Effector CD4-positive, alpha-beta T cell (primary cell): ENCODE results near the gene LAMA2.

Source experiments
- DNase-seq: peaks from one replicate; pipeline ENCODE4 v3.0.0-alpha.2; 2020

LAMA2 gene

DNA sequence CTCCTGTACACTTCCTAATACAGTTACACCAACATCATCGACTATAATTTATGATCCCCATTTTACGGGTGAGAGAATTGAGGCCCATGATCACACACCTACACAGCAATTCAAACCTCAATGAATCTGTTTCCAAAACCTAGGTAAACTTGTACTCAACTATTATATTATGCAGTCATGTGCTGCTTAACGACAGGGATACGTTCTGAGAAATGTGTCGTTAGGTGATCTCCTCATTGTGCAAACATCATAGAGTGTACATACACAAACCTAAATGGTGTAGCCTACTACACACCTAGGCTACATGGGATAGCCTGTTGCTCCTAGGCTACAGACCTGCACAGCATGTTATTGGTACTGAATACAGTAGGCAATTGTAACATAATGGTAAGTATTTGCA, 441.4 kb downstream of the LAMA2 start:
- DNase-seq = no peak

DNA sequence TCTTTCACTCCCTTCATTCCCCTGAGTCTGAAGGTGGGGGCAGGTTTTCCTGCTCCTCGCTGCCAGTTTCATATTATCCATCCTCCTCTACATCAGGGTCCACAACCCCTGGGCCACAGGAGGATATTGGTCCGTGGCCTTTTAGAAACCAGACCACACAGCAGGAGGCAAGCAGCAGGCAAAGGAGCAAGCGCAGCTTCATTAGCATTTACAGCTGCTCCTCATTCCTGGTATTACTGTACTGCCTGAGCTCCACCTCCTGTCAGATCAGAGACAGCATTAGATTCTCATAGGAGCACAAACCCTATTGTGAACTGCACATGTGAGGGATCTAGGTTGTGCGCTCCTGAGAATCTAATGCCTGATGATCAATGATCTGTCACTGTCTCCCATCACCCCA, 446.7 kb downstream of the LAMA2 start:
- DNase-seq = no peak

GRCh38 chr6:129331450-129332138, 448.7 kb downstream of the LAMA2 start:
- DNase-seq = no peak

DNA sequence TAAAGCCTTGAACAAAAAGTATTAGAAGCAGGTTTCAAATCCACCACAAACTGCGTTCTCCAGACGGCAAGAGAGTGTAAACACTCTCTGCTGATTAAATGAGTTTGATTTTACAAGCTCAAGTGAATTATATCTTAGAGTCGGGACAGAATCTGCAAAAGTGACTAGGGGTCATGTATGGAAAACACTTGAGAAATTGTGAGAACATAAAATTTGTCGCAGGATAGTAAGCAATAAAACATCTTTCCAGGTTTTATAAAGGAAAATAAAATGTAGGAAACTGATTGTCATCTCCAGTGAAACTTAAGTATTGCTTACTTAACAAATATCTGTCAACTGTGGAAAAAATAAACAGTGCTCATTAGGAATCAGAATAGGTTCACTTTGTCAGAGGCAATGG, 452.9 kb downstream of the LAMA2 start:
- no peak for DNase-seq

- no peak for DNase-seq
Measured at GRCh38 chr6:129338683-129339082, 455.7 kb downstream of the LAMA2 start.

DNA sequence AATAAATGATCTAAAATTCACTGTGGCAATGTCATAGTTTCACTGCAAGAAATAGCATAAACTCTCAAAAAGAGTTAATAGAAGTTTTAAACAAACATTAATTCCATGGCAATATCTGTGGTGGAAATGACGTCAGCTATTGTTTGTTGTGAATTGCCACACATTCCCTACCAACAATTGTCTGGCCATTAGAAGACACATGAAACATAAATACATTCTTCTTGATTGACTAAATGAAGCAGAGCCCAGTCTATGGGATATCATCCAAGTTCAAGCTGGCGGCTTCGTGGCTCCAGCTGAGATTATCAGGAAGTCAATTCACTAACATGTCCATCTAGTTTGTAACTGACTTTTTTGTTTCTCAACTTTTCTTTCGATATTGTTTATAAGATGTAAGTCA, 458.0 kb downstream of the LAMA2 start:
- no peak for DNase-seq

DNA sequence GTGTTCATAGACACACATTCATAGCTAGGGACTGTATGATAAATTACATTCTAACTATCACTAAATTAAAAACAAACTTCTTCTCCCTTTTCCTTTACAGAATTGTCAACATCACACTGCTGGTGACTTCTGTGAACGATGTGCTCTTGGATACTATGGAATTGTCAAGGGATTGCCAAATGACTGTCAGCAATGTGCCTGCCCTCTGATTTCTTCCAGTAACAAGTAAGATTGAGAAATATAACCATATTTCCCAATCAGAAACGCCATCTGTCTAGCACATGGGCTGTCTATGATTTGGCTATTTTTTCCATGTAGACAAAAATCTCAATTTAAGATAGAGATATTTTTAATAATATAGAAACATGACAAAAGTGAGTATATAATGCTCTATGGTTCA, 459.3 kb downstream of the LAMA2 start:
- DNase-seq = no peak

- no peak for DNase-seq
Measured at GRCh38 chr6:129342796-129343195, 459.9 kb downstream of the LAMA2 start.

DNA sequence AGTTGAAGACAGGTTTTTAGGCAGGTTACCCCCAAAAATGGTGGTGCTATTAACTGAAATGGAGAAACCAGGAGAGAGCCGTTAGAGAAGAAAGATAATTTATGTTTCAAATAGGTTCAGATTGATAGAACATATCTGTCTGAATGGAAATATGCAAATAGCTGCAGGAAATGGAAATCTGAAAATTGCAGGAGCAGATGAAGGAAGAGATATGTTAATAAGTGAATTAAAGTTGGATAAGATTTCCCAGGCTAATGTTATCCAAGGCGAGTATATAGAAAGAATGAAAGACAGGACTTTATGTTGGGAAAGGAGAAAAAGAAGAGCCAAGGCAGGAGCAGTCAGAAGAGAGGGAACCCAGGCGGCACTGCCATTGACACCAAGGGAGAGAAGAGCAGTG, 461.4 kb downstream of the LAMA2 start:
- DNase-seq = no peak

- no peak for DNase-seq
Measured at GRCh38 chr6:129345890-129346289, 463.0 kb downstream of the LAMA2 start.

DNA sequence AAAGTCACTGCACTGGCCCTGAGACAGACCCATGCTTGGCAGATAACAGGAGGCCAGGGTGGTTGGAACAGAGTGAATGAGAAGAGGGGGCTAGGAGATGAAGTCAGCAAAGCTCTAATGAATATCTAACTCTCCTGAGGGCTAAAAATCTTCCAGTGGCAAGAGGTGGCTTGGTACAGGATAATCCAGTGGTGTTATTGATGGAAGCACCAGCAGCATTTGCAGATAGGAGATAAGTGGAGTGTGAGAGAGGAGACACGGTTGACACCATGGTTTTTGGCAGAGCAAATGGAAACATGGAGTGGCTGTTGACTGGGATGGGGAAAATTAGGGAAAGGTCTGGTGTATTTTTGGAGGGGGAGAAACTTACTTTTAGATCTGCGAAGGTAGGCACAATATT, 464.0 kb downstream of the LAMA2 start:
- DNase-seq = no peak

DNA sequence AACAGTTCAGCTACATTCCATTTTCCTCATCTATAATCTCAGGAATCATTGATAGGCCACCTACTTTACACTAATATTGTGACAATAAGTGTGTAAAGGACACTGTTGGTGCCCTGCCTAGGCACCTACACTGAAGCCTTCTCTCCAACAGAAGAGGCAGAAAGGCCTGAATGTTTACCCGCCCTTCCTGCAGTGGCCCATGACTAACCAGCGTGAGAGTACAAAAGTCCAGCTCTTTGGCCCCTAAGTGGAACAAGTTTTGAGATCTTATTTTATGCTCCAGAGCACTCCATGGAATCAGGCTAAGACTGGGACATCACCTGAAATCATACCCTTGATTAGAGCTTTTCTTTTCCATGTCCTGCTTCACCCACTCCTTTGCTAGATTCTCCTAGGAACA, 467.3 kb downstream of the LAMA2 start:
- DNase-seq = no peak

GRCh38 chr6:129351807-129352206, 468.9 kb downstream of the LAMA2 start:
- no peak for DNase-seq

- DNase-seq = no peak
Measured at GRCh38 chr6:129353067-129353466, 470.1 kb downstream of the LAMA2 start.

DNA sequence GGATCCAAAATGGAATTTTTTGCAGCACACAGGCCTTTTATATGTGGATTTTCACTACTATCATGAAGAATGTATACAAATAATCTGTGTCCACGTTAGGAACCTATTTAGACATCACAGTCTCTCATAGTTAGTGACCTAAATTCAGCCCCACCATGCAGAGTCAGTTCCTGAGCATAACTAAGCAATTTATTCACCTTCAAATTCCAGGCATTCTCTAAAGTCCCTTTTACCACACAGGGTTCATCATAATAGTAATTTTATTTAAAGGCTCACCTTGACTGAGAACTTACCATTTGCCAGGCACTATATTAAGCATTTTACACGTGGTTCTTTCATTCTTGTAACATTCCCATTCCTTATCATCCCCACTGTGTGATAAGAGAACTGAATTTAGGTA, 473.2 kb downstream of the LAMA2 start:
- no peak for DNase-seq

DNA sequence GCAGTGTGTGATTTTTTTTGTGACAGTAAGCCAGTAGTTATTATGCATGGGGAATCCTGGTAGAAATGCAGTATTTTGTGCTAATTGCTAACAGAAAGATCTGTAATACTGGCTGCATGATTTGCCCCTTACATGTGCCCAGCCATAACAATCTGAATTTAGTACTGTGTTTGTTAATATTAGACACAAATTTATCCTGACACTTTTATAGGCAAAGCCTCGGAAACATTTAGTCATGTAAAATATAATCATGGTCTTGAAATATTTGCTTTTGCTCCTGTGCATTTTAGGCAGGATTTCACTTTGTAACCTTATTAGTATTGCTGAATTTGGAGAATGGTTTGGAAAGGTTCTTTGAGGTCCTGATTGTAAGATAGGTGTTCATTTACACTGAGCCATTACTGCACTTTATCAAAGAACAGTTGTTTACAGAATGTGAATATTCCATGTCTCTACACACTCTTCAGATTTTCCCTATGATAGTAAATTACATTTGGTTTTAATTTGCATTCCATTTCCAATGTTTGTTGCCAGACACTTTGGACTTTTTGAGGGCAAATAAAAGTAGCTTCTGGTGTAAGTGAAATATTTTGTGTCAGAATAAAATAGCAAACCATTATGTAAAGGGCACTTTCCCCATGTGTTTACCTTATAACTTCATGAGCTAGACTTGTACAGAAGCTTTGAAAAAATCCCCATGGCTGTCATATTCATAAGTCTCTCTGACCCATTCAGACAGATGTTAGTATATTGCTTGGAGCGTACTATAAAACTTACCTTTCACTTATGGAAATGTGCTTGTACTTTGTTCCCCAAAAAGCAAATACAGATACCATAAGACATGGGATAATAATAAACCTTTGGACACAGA, 477.1 kb downstream of the LAMA2 start:
- DNase-seq = no peak

- no peak for DNase-seq
Measured at GRCh38 chr6:129360682-129360955, 477.7 kb downstream of the LAMA2 start.

DNA sequence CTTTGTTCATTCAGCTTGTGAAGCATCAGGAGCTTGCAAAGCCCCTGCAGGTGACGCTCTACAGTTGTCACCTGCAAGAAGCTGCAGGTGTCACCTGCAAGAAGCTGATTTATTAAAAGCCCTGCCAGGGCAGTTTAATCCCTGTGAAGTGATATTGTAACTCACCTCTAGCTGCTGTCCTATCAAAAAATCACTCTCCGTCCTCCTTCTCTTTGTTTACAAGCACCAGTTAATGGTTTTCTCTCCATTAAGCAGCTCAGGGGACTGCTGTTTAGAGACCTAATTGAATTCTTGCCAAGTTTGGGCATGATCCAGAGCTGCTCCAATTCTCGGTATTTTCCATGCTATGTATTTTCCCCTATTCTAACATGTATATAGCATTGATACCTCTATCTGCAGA, 481.1 kb downstream of the LAMA2 start:
- DNase-seq = no peak

DNA sequence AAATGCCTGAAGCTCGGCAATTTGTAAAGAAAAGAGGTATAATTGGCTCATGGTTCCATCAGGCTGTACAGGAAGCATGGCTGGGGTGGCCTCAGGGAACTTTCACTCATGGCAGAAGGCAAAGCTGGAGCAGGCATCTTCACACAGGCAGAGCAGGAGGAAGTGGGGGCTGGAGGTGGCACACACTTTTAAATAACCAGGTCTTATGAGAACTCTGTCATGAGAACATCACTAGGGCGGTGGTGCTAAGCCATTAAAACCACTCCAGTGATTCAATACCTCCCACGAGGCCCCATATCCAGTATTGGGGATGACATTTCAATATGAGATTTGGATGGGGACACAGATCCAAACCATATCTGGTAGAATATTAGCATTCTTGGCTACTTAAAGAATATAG, 481.8 kb downstream of the LAMA2 start:
- DNase-seq = no peak

- DNase-seq = no peak
Measured at GRCh38 chr6:129368076-129368475, 485.1 kb downstream of the LAMA2 start.

- no peak for DNase-seq
Measured at GRCh38 chr6:129368970-129369369, 486.0 kb downstream of the LAMA2 start.

GRCh38 chr6:129369737-129370136, 486.8 kb downstream of the LAMA2 start:
- no peak for DNase-seq

- DNase-seq = peak; percentile 22
Measured at GRCh38 chr6:129370268-129370916, 487.5 kb downstream of the LAMA2 start.

DNA sequence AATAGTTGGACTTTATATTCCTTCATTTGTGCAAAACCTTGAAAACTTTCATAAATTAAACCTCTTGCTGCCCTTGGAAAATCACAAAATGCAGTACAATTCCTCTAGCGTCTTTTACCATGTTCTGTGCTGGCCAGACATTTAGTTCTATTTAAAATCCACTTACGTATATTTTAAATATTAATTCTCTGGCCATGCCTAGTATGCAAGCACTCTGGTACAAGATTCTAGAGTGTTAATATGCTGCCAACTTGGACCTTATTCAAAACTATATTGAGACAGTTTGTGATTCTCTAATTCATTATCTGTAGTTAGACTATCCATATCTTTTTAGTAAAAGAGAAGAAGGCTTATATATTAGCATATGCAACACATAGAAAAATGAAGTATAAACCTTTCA, 498.9 kb downstream of the LAMA2 start:
- DNase-seq = no peak
